Astrocyte of the spinal cord (primary cell): Measurements from ENCODE around the gene CCDC32.

ENCODE experiments used
- DNase-seq: peaks from one replicate; pipeline ENCODE4 v3.0.0; 2011; ENCODE audit warnings: low read depth, low spot score
- H3K4me3 ChIP-seq: 2 replicates; pipeline ENCODE4 v1.5.1; 2011; ENCODE audit warnings: low read depth, mild to moderate bottlenecking, low read length, moderate library complexity
- CTCF ChIP-seq: IDR thresholded peaks from 2 replicates; pipeline ENCODE4 v1.5.1; 2012; ENCODE audit warnings: low read depth, mild to moderate bottlenecking, low read length, inconsistent platforms
- in situ Hi-C: cut with HindIII; loops from 2 replicates; pipeline ENCODE4 v1.10.0; 2017; ENCODE audit warnings: low sequenced_read_pairs

Gene CCDC32

DNA sequence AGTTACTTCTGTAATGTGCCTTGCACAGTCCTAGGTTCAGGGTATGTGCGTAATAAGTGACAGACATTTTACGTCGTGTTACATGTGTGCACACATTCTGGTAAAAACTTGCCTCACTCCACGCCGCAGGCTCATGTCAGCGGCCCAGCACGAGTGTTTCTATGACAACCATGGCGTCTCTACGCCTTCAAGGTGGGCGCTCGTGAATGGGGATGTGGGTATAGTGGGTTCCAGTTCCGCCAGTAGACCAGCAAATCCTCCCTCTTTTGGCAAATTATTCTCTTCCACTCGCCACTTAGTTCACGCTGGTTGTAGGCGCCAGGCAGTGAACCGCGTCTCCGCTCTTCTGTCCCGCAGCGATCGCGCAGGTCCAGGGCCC is 53.8 kb downstream of the CCDC32 start:
- in situ Hi-C loops, result no loop called here
- DNase-seq, result no peak
- no peak for TF ChIP-seq CTCF
- H3K4me3 ChIP-seq, result peak overlapping the region; percentile 45

GRCh38 chr15:40510201-40510600 is 54.6 kb downstream of the CCDC32 start:
- no peak overlapping the region for H3K4me3 ChIP-seq
- no peak for TF ChIP-seq CTCF
- no peak for DNase-seq
- in situ Hi-C loops, result no loop called here

GRCh38 chr15:40508216-40508615 is 56.6 kb downstream of the CCDC32 start:
- no peak for DNase-seq
- TF ChIP-seq CTCF, result no peak
- in situ Hi-C loops, result no loop called here
- no peak overlapping the region for H3K4me3 ChIP-seq

DNA sequence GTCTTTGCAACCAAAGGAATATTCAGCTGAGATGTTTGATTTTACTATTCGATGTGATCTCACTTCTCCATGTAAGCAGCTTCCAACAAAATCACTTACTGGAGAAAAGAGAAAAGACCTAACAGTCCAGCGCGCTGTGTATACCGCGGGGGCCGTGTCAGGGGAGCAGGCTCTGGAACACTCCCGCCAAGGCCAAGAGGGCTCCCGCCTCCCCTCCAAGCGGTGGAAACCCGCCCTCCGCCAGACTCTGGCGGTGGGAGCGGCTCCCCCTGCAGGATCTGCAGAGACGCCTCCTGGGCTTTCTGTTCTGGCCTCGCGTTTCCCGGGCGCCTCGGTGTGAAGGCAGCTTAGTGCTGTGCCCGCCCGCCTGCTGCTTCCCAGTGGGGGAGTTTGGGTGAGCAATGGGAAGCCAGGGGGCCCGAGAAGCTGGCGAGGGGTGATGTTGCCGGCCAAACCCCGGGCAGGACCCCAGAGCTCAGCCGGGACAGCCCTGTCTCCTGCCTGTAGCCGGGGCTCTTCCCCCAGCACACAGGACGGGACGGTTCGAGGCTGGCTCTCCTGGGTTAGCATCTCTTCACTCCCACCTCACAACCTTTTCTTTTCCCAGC is 57.8 kb downstream of the CCDC32 start:
- TF ChIP-seq CTCF, result peak; percentile 88
- in situ Hi-C loops, result no loop called here
- peak; percentile 73 for DNase-seq
- H3K4me3 ChIP-seq, result peak overlapping the region; percentile 16
